COLO668 (cell line): ENCODE data around the gene DDX5.
A peak's percentile ranks its signal among the peaks of the same experiment; 100 is the strongest.

Experiments
- DNase-seq: peaks from one replicate; lab custom pipeline; 2025; ENCODE audit not compliant: unreplicated experiment; lab: John Stamatoyannopoulos, UW

DDX5 gene

GRCh38 chr17:64506201-64506575 is at the start of gene DDX5:
DDX5 (minus strand) TSS chr17:64506289; CDS start chr17:64506119, 170 bp downstream.
- peak; percentile 94 for DNase-seq

- DNase-seq: no peak
These were observed 49.2 kb upstream of the DDX5 start for GRCh38 chr17:64555281-64555680.

GRCh38 chr17:64554028-64554637 is 48.0 kb upstream of the DDX5 start:
- DNase-seq: no peak

GRCh38 chr17:64551461-64551860 is 45.4 kb upstream of the DDX5 start:
- DNase-seq: no peak

GRCh38 chr17:64547319-64547718 is 41.2 kb upstream of the DDX5 start:
- no peak for DNase-seq

- DNase-seq: no peak
These were observed 40.6 kb upstream of the DDX5 start for GRCh38 chr17:64546716-64547115.

- DNase-seq: no peak
These were observed 38.7 kb upstream of the DDX5 start for GRCh38 chr17:64544742-64545141.

GRCh38 chr17:64540118-64540776 is 34.2 kb upstream of the DDX5 start:
- DNase-seq: no peak

- DNase-seq: no peak
These were observed 32.5 kb upstream of the DDX5 start for GRCh38 chr17:64538508-64539130.

- no peak for DNase-seq
These were observed 31.4 kb upstream of the DDX5 start for GRCh38 chr17:64537488-64537887.

- DNase-seq: no peak
These were observed 30.8 kb upstream of the DDX5 start for GRCh38 chr17:64536913-64537312.

GRCh38 chr17:64535357-64535756 is 29.3 kb upstream of the DDX5 start:
- DNase-seq: no peak

GRCh38 chr17:64534187-64534586 is 28.1 kb upstream of the DDX5 start:
- no peak for DNase-seq

- no peak for DNase-seq
These were observed 27.7 kb upstream of the DDX5 start for GRCh38 chr17:64533784-64534183.

GRCh38 chr17:64532409-64532808 is 26.3 kb upstream of the DDX5 start:
- DNase-seq: no peak

GRCh38 chr17:64531955-64532371 is 25.9 kb upstream of the DDX5 start:
- DNase-seq: no peak

GRCh38 chr17:64529221-64529620 is 23.1 kb upstream of the DDX5 start:
- DNase-seq: no peak

- no peak for DNase-seq
These were observed 21.8 kb upstream of the DDX5 start for GRCh38 chr17:64527914-64528313.

- no peak for DNase-seq
These were observed 14.3 kb upstream of the DDX5 start for GRCh38 chr17:64520359-64520758.

GRCh38 chr17:64519601-64520000 is 13.5 kb upstream of the DDX5 start:
- no peak for DNase-seq

- no peak for DNase-seq
These were observed 9.7 kb upstream of the DDX5 start for GRCh38 chr17:64515829-64516228.

GRCh38 chr17:64515419-64515818 is 9.3 kb upstream of the DDX5 start:
- DNase-seq: no peak

GRCh38 chr17:64509179-64509578 is 3.1 kb upstream of the DDX5 start:
- no peak for DNase-seq
